HCT116 (cell line): ENCODE measurements around the gene PTTG1IP. TPM values are rescaled to one million over a fixed set of nuclear protein-coding genes. Genes with fewer than 3 reads are reported as not detected.

Experiments used
- ATAC-seq: fragments of 200-7000 bp; cut with Tn5 transposase; 2 replicates; pipeline ENCODE4 v1.9.1; 2020; ENCODE audit warnings: mild to moderate bottlenecking, moderate library complexity
- BruUV-seq: library from RNA; stranded (reverse); fragments of 400-500 nt; replicated peaks from 2 replicates; lab custom pipeline; 2021; lab: Mats Ljungman, UMichigan
- CTCF ChIA-PET: fragments of 300-600 bp; sonication (Branson Sonifier 250); formaldehyde crosslinking; loops from one replicate; lab custom pipeline; 2021; ENCODE audit warnings: antibody characterized with exemption; lab: Charles Lee
- POLR2A ChIA-PET: fragments of 300-600, 350-600 bp; sonication (Branson Sonifier 250); formaldehyde crosslinking; loops from one replicate; lab custom pipeline; 2021; ENCODE audit warnings: antibody characterized with exemption; lab: Charles Lee
- RAD21 ChIA-PET, 2 experiments: fragments of 300-600 bp; sonication (Branson Sonifier 250); formaldehyde crosslinking; loops; one replicate each; lab custom pipeline; 2023; ENCODE audit warnings: low total read pairs in 2 of 2; ENCODE audit not compliant: uncharacterized antibody in 2 of 2, unreplicated experiment in 2 of 2, low non-redundant PET in 1 of 2; lab: Charles Lee
- DNase-seq: peaks from one replicate; pipeline ENCODE4 v3.0.0-alpha.2; 2010; ENCODE audit warnings: low read depth, low spot score
- H2AFZ ChIP-seq: fragments of 200-600 bp; shearing (Covaris generic), sonication (generic); 2 replicates; pipeline ENCODE4 v1.6.1; 2017; ENCODE audit warnings: low read depth, mixed run types, mixed read lengths, antibody characterized with exemption, low read length; ENCODE audit not compliant: poor library complexity, severe bottlenecking
- H3K27ac ChIP-seq: 2 replicates; pipeline ENCODE4 v1.5.1; 2012; ENCODE audit warnings: low read depth, low read length
- H3K27me3 ChIP-seq: fragments of 200-600 bp; sonication (generic); 2 replicates; pipeline ENCODE4 v1.6.1; 2016; ENCODE audit warnings: mixed run types, low read length, mixed read lengths; ENCODE audit not compliant: insufficient read depth
- H3K36me3 ChIP-seq, 2 experiments: fragments of 200-500 bp in 1 of 2; fragments of 200-600 bp in 1 of 2; sonication (Bioruptor generic) in 1 of 2; sonication (generic) in 1 of 2; 2 replicates each; pipeline versions ENCODE4 v1.5.1 to v1.6.1; 2014 to 2016; ENCODE audit warnings: low read length in 2 of 2, inconsistent platforms in 1 of 2, mixed read lengths in 1 of 2, mixed run types in 1 of 2; ENCODE audit not compliant: insufficient read depth in 2 of 2, control insufficient read depth in 1 of 2
- H3K4me1 ChIP-seq, 2 experiments: fragments of 200-600 bp in 1 of 2; sonication (generic) in 1 of 2; 2 replicates each; pipeline versions ENCODE4 v1.5.1 to v1.6.1; 2012 to 2017; ENCODE audit warnings: low read length in 2 of 2, inconsistent platforms in 1 of 2, mild to moderate bottlenecking in 1 of 2, mixed read lengths in 1 of 2, mixed run types in 1 of 2, moderate library complexity in 1 of 2; ENCODE audit not compliant: insufficient read depth in 2 of 2, control insufficient read depth in 1 of 2
- H3K4me2 ChIP-seq: fragments of 200-600 bp; sonication (generic); 2 replicates; pipeline ENCODE4 v1.6.1; 2017; ENCODE audit warnings: mixed run types, low read length, mixed read lengths
- H3K4me3 ChIP-seq, 2 experiments: fragments of 200-600 bp in 1 of 2; sonication (generic) in 1 of 2; replicated peaks in 1 of 2; 2 replicates each; pipeline ENCODE4 v1.5.1; 2011 to 2016; ENCODE audit warnings: low read length in 2 of 2, control low read depth in 1 of 2, low read depth in 1 of 2, mild to moderate bottlenecking in 1 of 2, mixed read lengths in 1 of 2, mixed run types in 1 of 2
- H3K79me2 ChIP-seq: fragments of 200-600 bp; sonication (generic); 2 replicates; pipeline ENCODE4 v1.6.1; 2017; ENCODE audit warnings: mild to moderate bottlenecking, mixed run types, low read length, moderate library complexity, mixed read lengths; ENCODE audit not compliant: insufficient read depth
- H3K9ac ChIP-seq: fragments of 200-600 bp; sonication (generic); 2 replicates; pipeline ENCODE4 v1.6.1; 2016; ENCODE audit warnings: low read length, mixed read lengths
- H3K9me2 ChIP-seq: fragments of 200-600 bp; sonication (generic), shearing (Covaris generic); 2 replicates; pipeline ENCODE4 v1.6.1; 2017; ENCODE audit warnings: mixed run types, mild to moderate bottlenecking, moderate library complexity; ENCODE audit not compliant: insufficient read depth
- H3K9me3 ChIP-seq, 2 experiments: fragments of 200-500 bp in 1 of 2; fragments of 200-600 bp in 1 of 2; sonication (Bioruptor generic) in 1 of 2; sonication (generic) in 1 of 2; 2 replicates each; pipeline ENCODE4 v1.6.1; 2014 to 2017; ENCODE audit warnings: low read length in 2 of 2, mixed read lengths in 2 of 2, inconsistent platforms in 1 of 2, low read depth in 1 of 2, mild to moderate bottlenecking in 1 of 2, mixed run types in 1 of 2, moderate library complexity in 1 of 2; ENCODE audit not compliant: control insufficient read depth in 1 of 2, insufficient read depth in 1 of 2
- H4K20me1 ChIP-seq: fragments of 200-600 bp; sonication (generic), shearing (Covaris generic); 2 replicates; pipeline ENCODE4 v1.6.1; 2017; ENCODE audit warnings: mixed run types, mild to moderate bottlenecking, moderate library complexity; ENCODE audit not compliant: insufficient read depth
- CEBPB ChIP-seq: IDR thresholded peaks from 2 replicates; pipeline ENCODE4 v1.6.1; 2012; ENCODE audit warnings: low read depth
- ELF1 ChIP-seq: IDR thresholded peaks from 2 replicates; pipeline ENCODE4 v1.6.1; 2012; ENCODE audit warnings: low read depth, borderline replicate concordance
- EZH2 ChIP-seq: fragments of 200-600 bp; sonication (generic); IDR thresholded peaks from 2 replicates; pipeline ENCODE4 v1.6.1; 2017; ENCODE audit warnings: antibody characterized with exemption, mixed run types
- EZH2phosphoT487 ChIP-seq: fragments of 200-600 bp; IDR thresholded peaks from 2 replicates; pipeline ENCODE4 v1.6.1; 2018; ENCODE audit warnings: antibody characterized with exemption, borderline replicate concordance
- FOSL1 ChIP-seq: IDR thresholded peaks from 2 replicates; pipeline ENCODE4 v1.6.1; 2012; ENCODE audit warnings: low read depth
- JUND ChIP-seq: IDR thresholded peaks from 2 replicates; pipeline ENCODE4 v1.6.1; 2012
- POLR2A ChIP-seq: IDR thresholded peaks from 2 replicates; pipeline ENCODE4 v1.7.0; 2011; ENCODE audit warnings: borderline replicate concordance; ENCODE audit not compliant: insufficient read depth, insufficient read length; ENCODE audit errors: extremely low read depth
- RAD21 ChIP-seq: IDR thresholded peaks from 2 replicates; pipeline ENCODE4 v1.6.1; 2012; ENCODE audit warnings: low read depth, mild to moderate bottlenecking
- SIN3A ChIP-seq: IDR thresholded peaks from 2 replicates; pipeline ENCODE4 v1.6.1; 2012; ENCODE audit warnings: low read depth
- SP1 ChIP-seq: IDR thresholded peaks from 2 replicates; pipeline ENCODE4 v1.6.1; 2012; ENCODE audit warnings: low read depth
- SRF ChIP-seq: IDR thresholded peaks from 2 replicates; pipeline ENCODE4 v1.6.1; 2012; ENCODE audit warnings: low read depth
- TCF7L2 ChIP-seq: IDR thresholded peaks from 2 replicates; pipeline ENCODE4 v1.7.0; 2011; ENCODE audit warnings: borderline replicate concordance, inconsistent platforms; ENCODE audit not compliant: insufficient read depth, insufficient read length; ENCODE audit errors: extremely low read depth
- YY1 ChIP-seq: IDR thresholded peaks from 2 replicates; pipeline ENCODE4 v1.6.1; 2011; ENCODE audit warnings: low read length, low read depth, moderate library complexity, mild to moderate bottlenecking; ENCODE audit not compliant: insufficient replicate concordance; ENCODE audit errors: extremely low read depth
- ZFX ChIP-seq: fragments of 450-650 bp; IDR thresholded peaks from 2 replicates; pipeline ENCODE4 v1.6.1; 2017
- ZNF274 ChIP-seq: fragments of 200-500 bp; sonication (Bioruptor generic); IDR thresholded peaks from 2 replicates; pipeline ENCODE4 v1.6.1; 2014; ENCODE audit warnings: mild to moderate bottlenecking, low read depth, low read length, inconsistent platforms
- intact Hi-C: fragments of 100-400 bp; cut with micrococcal nuclease; formaldehyde crosslinking; loops from 2 replicates; pipeline ENCODE4 v1.10.0; 2022
- total RNA-seq: library from RNA; stranded (reverse); gene quantifications from one replicate; pipeline ENCODE4 v1.2.1, GENCODE V29; 2021; ENCODE audit not compliant: unreplicated experiment
- TF ChIP-seq, protein P1 (sequence below): IDR thresholded peaks from 2 replicates; pipeline ENCODE4 v1.6.1; 2011; ENCODE audit warnings: mild to moderate bottlenecking, low read length, moderate library complexity; ENCODE audit not compliant: insufficient replicate concordance; ENCODE audit errors: extremely low read depth
- TF ChIP-seq, protein P2 (sequence below), 3 experiments: fragments of 200-600 bp in 1 of 3; sonication (generic) in 1 of 3; IDR thresholded peaks in 2 of 3; conservative IDR thresholded peaks in 1 of 3; 2 replicates each; pipeline ENCODE4 v1.5.1; 2012 to 2017; ENCODE audit warnings: low read depth in 2 of 3, low read length in 2 of 3, antibody characterized with exemption in 1 of 3, borderline replicate concordance in 1 of 3, control low read depth in 1 of 3, mild to moderate bottlenecking in 1 of 3, mixed read lengths in 1 of 3, mixed run types in 1 of 3, moderate library complexity in 1 of 3; ENCODE audit not compliant: insufficient read depth in 1 of 3
- TF ChIP-seq, protein P3 (sequence below): IDR thresholded peaks from 2 replicates; pipeline ENCODE4 v1.6.1; 2012
- TF ChIP-seq, protein P4 (sequence below): IDR thresholded peaks from 2 replicates; pipeline ENCODE4 v1.6.1; 2012; ENCODE audit warnings: low read depth

PTTG1IP gene
- total RNA-seq, 1 experiment from 2014 or later: 83.4 TPM

DNA sequence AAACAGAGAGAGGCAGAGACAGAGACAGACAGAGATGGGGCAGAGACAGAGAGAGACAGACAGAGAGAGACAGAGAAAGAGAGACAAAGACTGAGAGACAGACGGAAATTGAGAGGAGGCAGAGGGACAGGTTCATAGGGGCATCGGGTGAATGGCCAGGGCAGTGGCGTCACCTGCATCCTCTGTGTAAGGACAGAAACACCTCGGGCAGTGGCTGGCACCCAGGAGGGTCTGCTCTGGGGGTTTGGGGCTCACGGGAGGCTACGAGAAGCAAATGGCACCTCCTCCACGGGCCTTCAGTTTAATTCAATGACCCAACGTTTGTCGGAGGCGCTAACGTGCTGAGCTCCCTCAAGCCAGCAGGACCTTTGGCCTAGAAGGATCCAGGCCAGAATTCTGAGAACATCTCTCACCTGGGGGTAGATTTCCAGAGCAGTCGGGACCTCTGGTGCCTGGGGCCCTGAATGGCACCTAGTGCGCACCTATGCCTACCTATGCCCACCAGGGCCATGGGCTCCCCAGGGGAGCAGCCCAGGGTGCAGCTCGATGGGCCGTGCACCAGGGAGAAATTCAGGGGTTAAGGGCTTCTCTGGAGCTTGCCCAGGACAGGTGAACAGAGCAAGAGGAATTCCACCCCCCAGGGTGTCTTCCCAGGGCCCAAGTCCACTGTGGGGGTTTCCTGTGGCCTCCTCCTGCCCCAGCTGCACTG, 20.6 kb upstream of the PTTG1IP start:
- no TSS peak for BruUV-seq
- CTCF ChIA-PET: interaction anchor here (1.3 to 1.4 kb wide), 2 partner anchors 10 to 17 kb away, joined by 3 read pairs; no protein-coding TSS in a partner anchor
- no peak overlapping the region for H3K4me3 ChIP-seq
- no peak overlapping the region for H3K4me2 ChIP-seq
- no peaks in the 10 kb centered on the region for H3K36me3 ChIP-seq
- TF ChIP-seq JUND: no peak
- TF ChIP-seq SRF: no peak
- TF ChIP-seq YY1: no peak
- TF ChIP-seq, protein P1, sequence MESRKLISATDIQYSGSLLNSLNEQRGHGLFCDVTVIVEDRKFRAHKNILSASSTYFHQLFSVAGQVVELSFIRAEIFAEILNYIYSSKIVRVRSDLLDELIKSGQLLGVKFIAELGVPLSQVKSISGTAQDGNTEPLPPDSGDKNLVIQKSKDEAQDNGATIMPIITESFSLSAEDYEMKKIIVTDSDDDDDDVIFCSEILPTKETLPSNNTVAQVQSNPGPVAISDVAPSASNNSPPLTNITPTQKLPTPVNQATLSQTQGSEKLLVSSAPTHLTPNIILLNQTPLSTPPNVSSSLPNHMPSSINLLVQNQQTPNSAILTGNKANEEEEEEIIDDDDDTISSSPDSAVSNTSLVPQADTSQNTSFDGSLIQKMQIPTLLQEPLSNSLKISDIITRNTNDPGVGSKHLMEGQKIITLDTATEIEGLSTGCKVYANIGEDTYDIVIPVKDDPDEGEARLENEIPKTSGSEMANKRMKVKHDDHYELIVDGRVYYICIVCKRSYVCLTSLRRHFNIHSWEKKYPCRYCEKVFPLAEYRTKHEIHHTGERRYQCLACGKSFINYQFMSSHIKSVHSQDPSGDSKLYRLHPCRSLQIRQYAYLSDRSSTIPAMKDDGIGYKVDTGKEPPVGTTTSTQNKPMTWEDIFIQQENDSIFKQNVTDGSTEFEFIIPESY: no peak
- TF ChIP-seq, protein P2, sequence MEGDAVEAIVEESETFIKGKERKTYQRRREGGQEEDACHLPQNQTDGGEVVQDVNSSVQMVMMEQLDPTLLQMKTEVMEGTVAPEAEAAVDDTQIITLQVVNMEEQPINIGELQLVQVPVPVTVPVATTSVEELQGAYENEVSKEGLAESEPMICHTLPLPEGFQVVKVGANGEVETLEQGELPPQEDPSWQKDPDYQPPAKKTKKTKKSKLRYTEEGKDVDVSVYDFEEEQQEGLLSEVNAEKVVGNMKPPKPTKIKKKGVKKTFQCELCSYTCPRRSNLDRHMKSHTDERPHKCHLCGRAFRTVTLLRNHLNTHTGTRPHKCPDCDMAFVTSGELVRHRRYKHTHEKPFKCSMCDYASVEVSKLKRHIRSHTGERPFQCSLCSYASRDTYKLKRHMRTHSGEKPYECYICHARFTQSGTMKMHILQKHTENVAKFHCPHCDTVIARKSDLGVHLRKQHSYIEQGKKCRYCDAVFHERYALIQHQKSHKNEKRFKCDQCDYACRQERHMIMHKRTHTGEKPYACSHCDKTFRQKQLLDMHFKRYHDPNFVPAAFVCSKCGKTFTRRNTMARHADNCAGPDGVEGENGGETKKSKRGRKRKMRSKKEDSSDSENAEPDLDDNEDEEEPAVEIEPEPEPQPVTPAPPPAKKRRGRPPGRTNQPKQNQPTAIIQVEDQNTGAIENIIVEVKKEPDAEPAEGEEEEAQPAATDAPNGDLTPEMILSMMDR (IDR thresholded peaks at IDR 0.05 in 2 of 3, conservative IDR thresholded peaks at IDR 0.05 in 1 of 3; ENCODE audit: borderline replicate concordance in 1 of 3, insufficient read depth in 1 of 3, low read depth in 2 of 3, low read length in 2 of 3): no peak
- TF ChIP-seq SIN3A: no peak
- TF ChIP-seq CEBPB: no peak
- TF ChIP-seq ZNF274: no peak
- TF ChIP-seq ZFX: no peak
- no peak for TF ChIP-seq EZH2
- no peak for TF ChIP-seq TCF7L2
- TF ChIP-seq, protein P3, sequence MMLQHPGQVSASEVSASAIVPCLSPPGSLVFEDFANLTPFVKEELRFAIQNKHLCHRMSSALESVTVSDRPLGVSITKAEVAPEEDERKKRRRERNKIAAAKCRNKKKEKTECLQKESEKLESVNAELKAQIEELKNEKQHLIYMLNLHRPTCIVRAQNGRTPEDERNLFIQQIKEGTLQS: no peak
- TF ChIP-seq EZH2phosphoT487: no peak
- TF ChIP-seq ELF1: no peak
- TF ChIP-seq, protein P4, sequence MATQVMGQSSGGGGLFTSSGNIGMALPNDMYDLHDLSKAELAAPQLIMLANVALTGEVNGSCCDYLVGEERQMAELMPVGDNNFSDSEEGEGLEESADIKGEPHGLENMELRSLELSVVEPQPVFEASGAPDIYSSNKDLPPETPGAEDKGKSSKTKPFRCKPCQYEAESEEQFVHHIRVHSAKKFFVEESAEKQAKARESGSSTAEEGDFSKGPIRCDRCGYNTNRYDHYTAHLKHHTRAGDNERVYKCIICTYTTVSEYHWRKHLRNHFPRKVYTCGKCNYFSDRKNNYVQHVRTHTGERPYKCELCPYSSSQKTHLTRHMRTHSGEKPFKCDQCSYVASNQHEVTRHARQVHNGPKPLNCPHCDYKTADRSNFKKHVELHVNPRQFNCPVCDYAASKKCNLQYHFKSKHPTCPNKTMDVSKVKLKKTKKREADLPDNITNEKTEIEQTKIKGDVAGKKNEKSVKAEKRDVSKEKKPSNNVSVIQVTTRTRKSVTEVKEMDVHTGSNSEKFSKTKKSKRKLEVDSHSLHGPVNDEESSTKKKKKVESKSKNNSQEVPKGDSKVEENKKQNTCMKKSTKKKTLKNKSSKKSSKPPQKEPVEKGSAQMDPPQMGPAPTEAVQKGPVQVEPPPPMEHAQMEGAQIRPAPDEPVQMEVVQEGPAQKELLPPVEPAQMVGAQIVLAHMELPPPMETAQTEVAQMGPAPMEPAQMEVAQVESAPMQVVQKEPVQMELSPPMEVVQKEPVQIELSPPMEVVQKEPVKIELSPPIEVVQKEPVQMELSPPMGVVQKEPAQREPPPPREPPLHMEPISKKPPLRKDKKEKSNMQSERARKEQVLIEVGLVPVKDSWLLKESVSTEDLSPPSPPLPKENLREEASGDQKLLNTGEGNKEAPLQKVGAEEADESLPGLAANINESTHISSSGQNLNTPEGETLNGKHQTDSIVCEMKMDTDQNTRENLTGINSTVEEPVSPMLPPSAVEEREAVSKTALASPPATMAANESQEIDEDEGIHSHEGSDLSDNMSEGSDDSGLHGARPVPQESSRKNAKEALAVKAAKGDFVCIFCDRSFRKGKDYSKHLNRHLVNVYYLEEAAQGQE: no peak
- TF ChIP-seq FOSL1: no peak
- TF ChIP-seq SP1: no peak
- no peak for TF ChIP-seq RAD21
- TF ChIP-seq POLR2A: no peak
- TF ChIP-seq, all 23 proteins: peak for 0
- no peaks in the 10 kb centered on the region for H3K27me3 ChIP-seq
- H3K4me1 ChIP-seq: no peaks in the 10 kb centered on the region; a peak in 1 of 4 replicates
- H3K9me2 ChIP-seq: no peaks in the 10 kb centered on the region
- no peaks in the 10 kb centered on the region for H3K9me3 ChIP-seq
- no peak overlapping the region for H3K27ac ChIP-seq
- H3K9ac ChIP-seq: no peak overlapping the region
- H2AFZ ChIP-seq: no peak overlapping the region
- intact Hi-C loops: loop anchor here (5.0 kb wide), 1 partner anchor 33 kb away; no protein-coding TSS in a partner anchor
- ChIA-PET POLR2A (no interaction called here), RAD21 (no interaction called here)
- DNase-seq: no peak
- no peak for ATAC-seq
- H4K20me1 ChIP-seq: no peaks in the 10 kb centered on the region
- H3K79me2 ChIP-seq: no peaks in the 10 kb centered on the region
